Measurements from ENCODE around the gene KRT74.

KRT74 gene

DNA sequence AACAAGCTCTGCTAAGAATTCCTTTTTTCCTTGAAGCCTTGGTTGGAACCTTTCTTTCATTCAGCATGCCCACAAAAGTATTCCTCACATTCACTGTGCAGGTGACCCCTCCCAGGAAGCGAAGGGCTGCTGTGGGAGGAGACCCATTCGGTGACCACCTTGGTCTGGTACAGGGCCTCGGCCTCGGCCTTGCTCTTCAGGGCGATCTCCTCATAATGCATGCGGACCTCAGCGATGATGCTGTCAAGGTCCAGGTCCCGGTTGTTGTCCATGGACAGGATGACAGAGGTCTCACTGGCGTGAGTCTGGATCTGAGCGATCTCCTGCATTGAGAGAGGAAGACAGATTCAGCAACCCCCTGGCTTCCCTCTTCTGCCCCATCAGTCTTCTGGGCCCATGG lies 3.1 kb downstream of the KRT74 start:
- DNase-seq: no peak

DNA sequence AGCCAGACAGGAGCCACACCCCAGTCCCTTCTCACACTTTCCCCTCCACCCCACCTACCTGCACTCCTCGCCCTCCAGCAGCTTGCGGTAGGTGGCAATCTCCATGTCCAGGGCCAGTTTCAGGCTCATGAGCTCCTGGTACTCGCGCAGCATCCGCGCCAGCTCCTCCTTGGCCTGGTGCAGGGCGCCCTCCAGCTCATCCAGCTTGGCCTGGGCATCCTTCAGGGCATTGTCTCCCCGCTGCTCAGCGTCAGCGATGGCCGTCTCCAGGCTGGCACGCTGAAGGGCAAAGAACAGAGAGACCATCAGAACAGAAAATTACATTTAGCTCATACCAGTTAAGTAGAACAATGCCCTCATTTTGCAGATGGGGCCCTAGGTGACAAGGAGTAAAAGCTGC lies 5.5 kb downstream of the KRT74 start:
- no peak for DNase-seq

- no peak for DNase-seq
These were observed 6.8 kb downstream of the KRT74 start for GRCh38 chr12:52566847-52567291.

DNA sequence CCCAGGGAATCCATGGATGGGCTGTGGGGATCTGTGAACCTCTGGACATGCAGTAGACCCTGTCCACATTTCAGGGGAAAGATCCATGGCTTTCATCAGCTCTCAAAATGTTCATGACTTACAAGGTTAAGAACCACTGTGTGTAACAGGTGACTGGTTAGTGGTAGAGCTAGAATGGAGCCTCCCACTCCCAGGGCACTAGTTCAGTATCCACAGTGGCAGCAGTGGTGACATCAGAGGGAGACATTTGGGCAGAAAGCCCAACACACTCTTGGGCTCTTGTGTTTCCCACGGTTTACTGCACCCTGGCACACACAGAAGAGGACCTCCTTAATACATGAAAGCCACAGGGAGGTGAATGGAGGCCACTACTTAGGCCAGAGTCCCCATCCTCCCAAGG lies 9.1 kb downstream of the KRT74 start:
- DNase-seq: no peak

- DNase-seq: peak; percentile 9 to 29 (median 17)
These were observed 11.7 kb downstream of the KRT74 start for GRCh38 chr12:52561880-52562449.

DNA sequence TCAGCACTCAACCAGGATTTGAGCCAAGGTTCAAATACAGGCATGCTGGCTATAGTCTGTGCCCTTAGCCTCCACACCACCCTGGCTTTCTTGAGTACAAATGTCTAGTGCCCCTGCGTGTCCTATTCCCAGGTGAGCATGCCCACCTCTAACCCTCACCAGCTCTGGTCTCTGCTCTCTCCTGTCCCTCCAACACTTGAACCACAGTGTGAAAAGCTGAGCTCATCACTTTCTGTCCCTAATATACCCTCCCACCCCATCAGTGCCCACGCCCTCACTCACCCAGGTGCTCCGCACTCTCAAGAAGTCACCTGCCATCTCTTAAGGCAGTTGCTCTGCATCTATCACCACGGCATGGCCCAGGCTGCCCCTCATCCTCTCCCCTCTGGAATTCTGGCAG lies 13.7 kb downstream of the KRT74 start:
- no peak for DNase-seq

GRCh38 chr12:52558781-52559445 lies 14.7 kb downstream of the KRT74 start:
- no peak for DNase-seq

DNA sequence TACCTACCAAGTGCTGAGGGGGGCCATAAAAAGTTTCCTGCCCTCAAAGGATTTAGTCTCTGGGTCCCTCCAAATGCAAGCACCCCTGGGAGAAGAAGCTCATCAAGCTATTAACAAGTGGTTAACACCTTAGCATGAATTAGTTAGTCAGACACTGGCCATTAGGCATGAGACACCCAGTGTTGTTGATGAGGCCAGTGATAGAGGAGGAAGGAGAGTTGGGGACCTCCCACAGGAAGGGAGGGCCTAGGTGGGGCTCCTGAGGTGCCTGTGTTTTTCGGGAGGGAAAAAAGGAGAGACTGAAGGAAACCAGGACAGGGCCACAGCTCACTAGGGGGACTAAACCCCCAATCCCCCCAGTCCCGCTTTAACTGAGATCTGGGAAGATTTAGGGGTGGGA lies 16.2 kb downstream of the KRT74 start:
- DNase-seq: no peak

- DNase-seq: no peak
These were observed 18.1 kb downstream of the KRT74 start for GRCh38 chr12:52555577-52555976.

GRCh38 chr12:52552681-52553195 lies 20.9 kb downstream of the KRT74 start, which contains the start of gene KRT71:
KRT71 (minus strand) TSS chr12:52553145; CDS start chr12:52553077, 68 bp downstream.
- no peak for DNase-seq

- no peak for DNase-seq
These were observed 21.6 kb downstream of the KRT74 start for GRCh38 chr12:52552055-52552454.

DNA sequence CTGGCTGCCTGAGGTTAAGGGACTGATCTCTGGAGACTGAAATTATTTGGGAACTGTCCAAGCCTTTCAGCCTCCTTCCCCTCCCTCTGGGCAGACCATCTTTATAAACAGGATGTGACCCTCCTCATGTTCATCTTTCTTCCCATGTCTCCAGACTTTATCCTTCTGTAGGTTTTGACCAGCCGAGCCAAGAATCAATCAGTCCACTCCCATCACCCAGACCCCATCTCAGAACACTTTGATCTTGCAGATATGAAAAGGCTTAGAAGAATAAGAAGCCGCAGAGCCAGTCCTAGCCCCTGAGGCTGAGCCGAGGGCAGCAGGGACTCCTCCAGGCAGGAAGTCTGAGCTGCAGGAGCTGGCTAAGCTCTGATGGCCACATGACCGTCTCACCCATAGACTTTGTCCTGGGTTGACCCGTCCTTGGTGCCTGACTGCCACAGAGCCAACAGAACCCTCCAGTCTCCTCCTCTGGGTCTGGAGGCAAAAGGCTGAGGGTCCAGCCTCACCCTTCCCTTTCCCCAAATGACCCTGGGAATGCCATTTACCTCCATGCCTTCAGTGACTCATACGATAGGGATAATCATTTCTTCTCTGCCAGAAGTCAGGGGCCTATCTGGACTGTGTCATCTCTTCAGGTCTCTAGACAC lies 22.3 kb downstream of the KRT74 start:
- no peak for DNase-seq

- no peak for DNase-seq
These were observed 27.5 kb downstream of the KRT74 start for GRCh38 chr12:52546126-52546525.

DNA sequence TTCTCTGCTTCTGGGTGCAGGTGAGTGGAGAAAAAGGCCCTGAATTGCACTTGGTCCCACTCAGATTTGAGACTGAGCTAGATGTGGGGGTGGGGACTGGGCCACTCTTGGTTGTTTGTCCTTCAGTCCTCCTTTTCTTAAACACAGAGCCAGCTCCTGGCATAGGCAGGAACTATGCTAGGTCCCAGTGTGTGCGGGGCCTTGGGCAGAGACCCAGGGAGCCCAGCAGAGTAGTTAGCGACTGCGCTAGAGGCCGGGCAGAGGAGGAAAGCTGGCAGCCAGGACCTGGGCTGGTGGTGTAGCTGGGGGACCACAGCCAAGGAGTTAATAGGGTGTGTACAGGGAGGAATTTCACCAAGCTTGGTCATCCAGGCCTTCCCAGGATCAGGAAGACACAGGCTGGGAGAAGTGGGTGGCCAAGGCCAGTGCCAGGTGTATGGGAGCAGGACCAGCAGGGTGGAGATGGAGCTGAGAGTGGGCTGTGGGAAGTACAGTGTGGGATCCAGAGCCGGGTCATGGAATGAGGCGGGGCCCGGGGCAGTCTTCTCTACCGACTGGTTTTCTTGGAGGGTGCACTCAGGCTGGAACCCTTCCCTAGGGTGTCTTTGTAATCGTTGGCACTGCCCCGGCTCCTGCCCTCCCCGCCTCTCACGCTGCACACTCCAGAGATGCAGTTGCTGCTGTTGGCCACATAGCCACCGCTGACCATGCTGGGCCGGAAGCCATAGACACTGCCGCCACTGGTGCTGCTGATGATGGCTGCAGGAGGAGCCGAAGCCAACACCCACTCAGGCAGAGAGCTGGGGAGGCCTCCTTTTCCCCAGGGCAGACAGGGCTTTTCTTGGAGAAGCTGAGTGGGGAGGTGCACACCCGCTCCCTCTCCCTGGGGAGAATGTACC lies 29.4 kb downstream of the KRT74 start:
- no peak for DNase-seq

- DNase-seq: peak in 2 of 4 experiments; percentile 7 to 14
These were observed 30.8 kb downstream of the KRT74 start for GRCh38 chr12:52542785-52543318.

- DNase-seq: peak in 1 of 4 experiments; percentile 6
These were observed 31.5 kb downstream of the KRT74 start for GRCh38 chr12:52542157-52542556.

DNA sequence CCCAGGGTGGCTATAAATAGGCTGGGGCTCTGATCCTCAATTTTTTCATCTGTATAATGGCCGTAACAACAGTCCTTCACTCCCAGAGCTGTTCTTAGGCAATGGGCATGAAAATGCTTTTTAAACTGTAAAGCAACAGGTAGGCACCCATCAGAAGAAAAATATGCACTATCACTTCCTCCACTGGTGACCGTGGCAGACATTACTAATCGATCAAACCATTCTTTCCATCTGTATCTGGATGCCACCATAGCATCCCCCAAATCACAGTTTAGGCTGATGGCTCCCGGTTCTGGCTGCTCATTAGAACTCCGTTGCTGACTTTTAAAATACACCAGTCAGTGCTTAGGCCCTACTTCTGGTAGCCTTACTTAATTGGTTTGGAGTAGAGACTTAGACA lies 31.9 kb downstream of the KRT74 start:
- no peak for DNase-seq

DNA sequence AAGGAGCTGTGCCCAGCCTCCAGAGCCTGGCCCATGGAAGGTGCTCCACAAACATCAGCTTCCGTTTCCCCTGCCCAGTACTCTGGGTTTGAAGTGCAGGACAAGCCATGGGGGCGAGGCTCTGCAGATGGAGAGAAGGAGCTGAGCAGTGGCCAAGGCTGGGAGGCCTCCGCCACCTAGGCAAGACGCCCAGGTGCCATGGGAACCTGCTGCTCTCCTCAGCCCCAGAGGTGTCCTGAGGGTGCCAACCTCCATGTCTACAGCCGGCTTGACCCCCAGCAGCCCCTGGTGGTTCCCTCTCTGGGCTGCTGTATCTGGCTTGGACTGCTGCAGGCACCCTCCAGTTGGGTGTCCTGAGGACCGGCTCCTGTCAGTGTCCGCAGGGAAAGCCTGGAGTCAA lies 33.1 kb downstream of the KRT74 start:
- no peak for DNase-seq

DNA sequence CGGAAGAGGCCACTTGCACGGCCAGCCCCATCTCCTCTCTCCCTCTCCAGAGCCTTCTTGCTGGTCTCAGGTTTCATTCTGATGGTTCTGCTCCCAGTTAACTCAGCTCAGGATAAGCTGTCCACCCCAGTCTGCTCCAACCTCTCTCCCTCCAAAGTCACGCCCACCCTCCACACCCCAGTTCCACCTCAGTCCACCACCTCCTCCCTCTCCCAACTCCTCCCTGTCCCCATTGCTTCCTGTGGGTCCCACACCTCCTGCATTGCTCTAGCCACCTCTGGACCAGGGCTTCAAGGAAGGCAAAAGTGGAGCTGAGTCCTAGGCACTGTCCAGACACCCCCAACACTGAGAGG lies 33.8 kb downstream of the KRT74 start:
- no peak for DNase-seq

GRCh38 chr12:52539083-52539820 lies 34.4 kb downstream of the KRT74 start:
- DNase-seq: no peak

GRCh38 chr12:52537101-52537500 lies 36.5 kb downstream of the KRT74 start:
- DNase-seq: no peak

GRCh38 chr12:52535574-52535973 lies 38.1 kb downstream of the KRT74 start:
- no peak for DNase-seq

Measured in suppressor macrophage (primary cell).